ENCODE results near the gene F13B.
"Not testable (repeated sequence)": the region's sequence is repeated elsewhere in the genome, so short reads cannot be mapped to it uniquely, and the experiment has no call there.

The F13B gene

GRCh38 chr1:197042676-197043341, 24.3 kb downstream of the F13B start:
- DNase-seq (ENCODE audit: low spot score): no peak

GRCh38 chr1:197041486-197042353, 25.3 kb downstream of the F13B start:
- no peak for DNase-seq (ENCODE audit: low spot score)

- DNase-seq (ENCODE audit: low spot score): no peak
Measured at GRCh38 chr1:197036861-197037260, 30.2 kb downstream of the F13B start.

GRCh38 chr1:197034631-197035339, 32.3 kb downstream of the F13B start:
- not testable (repeated sequence) for DNase-seq (ENCODE audit: low spot score)

GRCh38 chr1:197029749-197030148, 37.3 kb downstream of the F13B start:
- DNase-seq (ENCODE audit: low spot score): no peak

- no peak for DNase-seq (ENCODE audit: low spot score)
Measured at GRCh38 chr1:197027359-197027758, 39.7 kb downstream of the F13B start.

GRCh38 chr1:197024460-197024859, 42.6 kb downstream of the F13B start:
- DNase-seq (ENCODE audit: low spot score): no peak

GRCh38 chr1:197021716-197022115, 45.3 kb downstream of the F13B start:
- DNase-seq (ENCODE audit: low spot score): no peak

- no peak for DNase-seq (ENCODE audit: low spot score)
Measured at GRCh38 chr1:197017558-197018146, 49.4 kb downstream of the F13B start.

- no peak for DNase-seq (ENCODE audit: low spot score)
Measured at GRCh38 chr1:197016751-197017150, 50.3 kb downstream of the F13B start.

GRCh38 chr1:197013234-197013633, 53.8 kb downstream of the F13B start:
- DNase-seq (ENCODE audit: low spot score): no peak

GRCh38 chr1:197011614-197012013, 55.4 kb downstream of the F13B start:
- no peak for DNase-seq (ENCODE audit: low spot score)

- no peak for DNase-seq (ENCODE audit: low spot score)
Measured at GRCh38 chr1:197008861-197009260, 58.2 kb downstream of the F13B start.

GRCh38 chr1:197003132-197003531, 63.9 kb downstream of the F13B start:
- DNase-seq (ENCODE audit: low spot score): no peak

- no peak for DNase-seq (ENCODE audit: low spot score)
Measured at GRCh38 chr1:197001828-197002227, 65.2 kb downstream of the F13B start.

GRCh38 chr1:196997423-196997822, 69.6 kb downstream of the F13B start:
- DNase-seq (ENCODE audit: low spot score): no peak

- no peak for DNase-seq (ENCODE audit: low spot score)
Measured at GRCh38 chr1:196993916-196994315, 73.1 kb downstream of the F13B start.

- not testable (repeated sequence) for DNase-seq (ENCODE audit: low spot score)
Measured at GRCh38 chr1:196991919-196992651, 75.0 kb downstream of the F13B start.
